Neural crest cell (in vitro differentiated cells): ENCODE data around the gene CHPF. TPM values are rescaled to one million over a fixed set of nuclear protein-coding genes. Genes with fewer than 3 reads are reported as not detected.

ENCODE experiments used
- DNase-seq: peaks from one replicate; pipeline ENCODE4 v3.0.0; 2021; ENCODE audit warnings: low read depth, mixed read lengths, low spot score
- H3K27ac Mint-ChIP-seq: one replicate; pipeline ENCODE4 v1.8.0; 2021; ENCODE audit warnings: mild to moderate bottlenecking, mixed read lengths; ENCODE audit not compliant: unreplicated experiment
- H3K27me3 Mint-ChIP-seq: 2 replicates; pipeline ENCODE4 v1.8.0; 2021; ENCODE audit warnings: low read depth, mild to moderate bottlenecking, mixed read lengths
- H3K36me3 Mint-ChIP-seq: 2 replicates; pipeline ENCODE4 v1.8.0; 2021; ENCODE audit warnings: low read depth, mild to moderate bottlenecking, mixed read lengths
- H3K4me1 Mint-ChIP-seq: 2 replicates; pipeline ENCODE4 v1.8.0; 2021; ENCODE audit warnings: mixed read lengths
- H3K4me3 Mint-ChIP-seq: one replicate; pipeline ENCODE4 v1.8.0; 2021; ENCODE audit warnings: mild to moderate bottlenecking, mixed read lengths
- H3K9me3 Mint-ChIP-seq: 2 replicates; pipeline ENCODE4 v1.8.0; 2021; ENCODE audit warnings: mixed read lengths
- total RNA-seq: library from RNA; stranded (reverse); gene quantifications from 2 replicates; pipeline ENCODE4 v1.2.1, GENCODE V29; 2021
- TF ChIP-seq, protein P1 (sequence below): fragments of 200-600 bp; sonication (generic); conservative IDR thresholded peaks from 2 replicates; pipeline ENCODE4 v1.5.0; 2021; ENCODE audit warnings: antibody characterized with exemption, mild to moderate bottlenecking

Gene CHPF
- total RNA-seq, 1 donor from 2014 or later: 30.0 TPM

DNA sequence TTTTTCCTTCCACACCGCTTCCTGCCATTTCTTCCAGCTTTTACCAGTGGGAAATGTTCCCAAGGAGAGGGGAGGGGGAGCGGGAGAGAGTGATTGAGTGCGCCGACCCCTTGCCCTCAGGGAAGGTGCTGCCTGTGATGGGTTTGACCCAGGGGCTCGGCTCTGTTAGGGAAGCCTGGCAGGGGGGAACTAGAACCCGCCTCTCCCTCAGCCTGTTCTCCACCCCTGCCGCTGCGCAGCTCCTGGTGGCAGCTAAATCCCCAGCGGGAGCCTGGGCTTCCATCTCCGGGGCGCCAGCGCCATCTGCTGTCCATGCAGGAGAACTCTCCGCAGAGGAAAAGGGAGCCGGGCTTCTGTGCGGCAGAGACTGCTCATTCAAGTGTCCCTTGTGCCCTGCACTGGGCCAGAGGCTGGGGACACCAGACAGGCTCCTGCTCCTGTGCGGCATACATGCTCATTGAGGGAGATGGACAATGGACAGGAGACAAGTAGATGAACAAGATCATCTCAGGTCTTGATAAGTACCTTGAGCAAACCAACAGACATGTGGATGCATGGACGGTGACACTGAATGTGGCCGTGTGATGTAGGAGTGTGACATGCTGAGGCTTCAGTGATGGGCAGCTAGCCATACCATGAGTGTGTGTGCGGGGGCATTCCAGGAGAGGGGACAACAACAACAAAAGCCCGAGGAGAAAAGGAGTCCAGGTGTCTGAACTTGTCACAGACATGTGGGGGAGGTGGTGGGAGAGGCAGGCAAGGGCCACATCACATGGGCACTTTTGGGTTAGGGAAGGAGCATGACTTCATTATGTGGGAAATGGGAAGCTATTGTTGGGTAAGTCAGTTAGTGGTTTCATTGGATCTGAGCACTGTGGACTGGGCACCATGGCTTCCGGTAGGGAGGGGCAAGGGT lies 13.3 kb downstream of the CHPF start:
- Mint-ChIP-seq H3K4me3 (no peak overlapping the region), H3K9me3 (no peaks in the 10 kb centered on the region), H3K4me1 (peaks cover 40% of the 10 kb centered on the region), H3K27me3 (peaks cover 53% of the 10 kb centered on the region), H3K36me3 (no peaks in the 10 kb centered on the region), H3K27ac (no peak overlapping the region)
- DNase-seq: peak; percentile 97
- TF ChIP-seq, protein P1, sequence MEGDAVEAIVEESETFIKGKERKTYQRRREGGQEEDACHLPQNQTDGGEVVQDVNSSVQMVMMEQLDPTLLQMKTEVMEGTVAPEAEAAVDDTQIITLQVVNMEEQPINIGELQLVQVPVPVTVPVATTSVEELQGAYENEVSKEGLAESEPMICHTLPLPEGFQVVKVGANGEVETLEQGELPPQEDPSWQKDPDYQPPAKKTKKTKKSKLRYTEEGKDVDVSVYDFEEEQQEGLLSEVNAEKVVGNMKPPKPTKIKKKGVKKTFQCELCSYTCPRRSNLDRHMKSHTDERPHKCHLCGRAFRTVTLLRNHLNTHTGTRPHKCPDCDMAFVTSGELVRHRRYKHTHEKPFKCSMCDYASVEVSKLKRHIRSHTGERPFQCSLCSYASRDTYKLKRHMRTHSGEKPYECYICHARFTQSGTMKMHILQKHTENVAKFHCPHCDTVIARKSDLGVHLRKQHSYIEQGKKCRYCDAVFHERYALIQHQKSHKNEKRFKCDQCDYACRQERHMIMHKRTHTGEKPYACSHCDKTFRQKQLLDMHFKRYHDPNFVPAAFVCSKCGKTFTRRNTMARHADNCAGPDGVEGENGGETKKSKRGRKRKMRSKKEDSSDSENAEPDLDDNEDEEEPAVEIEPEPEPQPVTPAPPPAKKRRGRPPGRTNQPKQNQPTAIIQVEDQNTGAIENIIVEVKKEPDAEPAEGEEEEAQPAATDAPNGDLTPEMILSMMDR: peak; percentile 97

DNA sequence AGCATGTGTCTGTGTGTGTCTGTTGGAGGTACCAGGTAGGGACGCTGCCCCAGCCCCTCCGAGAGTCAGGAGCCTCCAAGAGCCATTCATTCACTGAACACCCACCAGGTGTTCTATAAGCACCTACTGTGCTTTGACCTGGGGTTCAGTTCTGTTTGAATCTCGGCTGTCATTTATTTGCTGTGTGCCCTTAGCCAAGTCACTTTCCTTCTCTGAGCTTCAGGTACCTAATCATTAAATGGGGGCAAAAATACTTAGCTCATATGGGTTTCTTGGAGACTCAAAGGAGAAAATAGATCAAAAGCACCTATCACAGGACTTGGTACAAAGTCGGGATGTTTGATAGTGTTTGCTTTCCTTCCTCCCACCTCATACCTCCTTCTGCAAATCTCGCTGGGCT lies 16.1 kb downstream of the CHPF start:
- Mint-ChIP-seq H3K36me3 (no peaks in the 10 kb centered on the region), H3K27ac (no peak overlapping the region), H3K27me3 (peaks cover 55% of the 10 kb centered on the region), H3K4me1 (peaks cover 49% of the 10 kb centered on the region), H3K4me3 (no peak overlapping the region), H3K9me3 (no peaks in the 10 kb centered on the region)
- no peak for DNase-seq
- TF ChIP-seq, protein P1: no peak

DNA sequence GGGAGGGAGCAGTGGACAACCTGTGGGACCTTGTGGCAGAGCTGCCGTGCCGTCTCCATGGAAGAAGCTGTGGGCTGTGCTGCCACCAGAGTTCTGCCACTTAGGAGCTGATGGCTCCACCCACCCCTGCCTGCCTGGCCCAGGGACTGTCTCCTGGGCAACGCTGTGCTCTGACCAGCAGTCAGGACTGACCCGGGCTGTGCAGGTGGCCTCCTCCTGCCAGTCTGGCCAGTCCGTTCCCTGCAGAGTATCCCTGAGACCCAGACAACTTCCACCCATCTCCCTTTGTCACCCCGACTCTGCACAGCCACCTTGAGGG lies 16.6 kb downstream of the CHPF start:
- peaks cover 50% of the 10 kb centered on the region for H3K4me1 Mint-ChIP-seq
- TF ChIP-seq, protein P1: no peak
- no peaks in the 10 kb centered on the region for H3K36me3 Mint-ChIP-seq
- peaks cover 55% of the 10 kb centered on the region for H3K27me3 Mint-ChIP-seq
- no peak overlapping the region for H3K27ac Mint-ChIP-seq
- no peak overlapping the region for H3K4me3 Mint-ChIP-seq
- DNase-seq: no peak
- H3K9me3 Mint-ChIP-seq: no peaks in the 10 kb centered on the region

DNA sequence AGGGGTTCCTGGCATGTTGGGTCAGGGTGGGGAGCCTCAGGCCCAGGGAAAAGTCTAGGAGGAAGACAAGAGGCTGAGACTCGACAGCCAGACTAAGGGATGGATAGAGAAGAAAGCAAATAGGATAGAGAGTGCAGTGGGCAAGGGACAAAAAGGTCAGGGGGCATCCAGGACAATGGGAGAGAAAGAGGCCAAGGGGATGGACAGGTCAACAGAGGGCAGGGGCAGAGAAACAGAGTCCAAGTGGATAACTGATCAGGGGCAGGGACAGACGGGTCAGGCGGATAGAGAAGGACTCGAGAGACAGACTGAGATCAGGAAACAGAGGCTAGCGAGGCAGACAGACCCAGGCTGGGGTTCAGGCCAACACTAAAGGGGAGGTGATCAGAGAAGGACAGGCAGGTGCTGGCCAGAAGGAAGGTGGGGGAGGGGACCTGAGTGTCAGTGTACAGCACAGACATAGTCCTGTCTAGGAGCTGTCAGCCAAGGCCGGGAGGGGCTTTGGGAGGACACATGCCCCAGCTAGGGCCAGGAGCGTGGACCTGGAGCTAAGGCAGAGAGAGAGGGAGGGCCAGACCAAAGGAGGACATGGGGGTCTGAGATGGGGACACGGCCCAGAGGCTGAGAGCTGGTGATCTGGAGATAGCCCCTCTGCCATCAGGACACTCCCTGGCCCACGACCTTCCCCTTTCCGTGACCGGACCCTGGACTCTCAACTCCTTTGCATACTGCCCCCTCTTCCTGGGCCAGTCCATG lies 17.1 kb downstream of the CHPF start:
- peaks cover 60% of the 10 kb centered on the region for H3K27me3 Mint-ChIP-seq
- DNase-seq: no peak
- H3K4me1 Mint-ChIP-seq: peaks cover 56% of the 10 kb centered on the region
- H3K9me3 Mint-ChIP-seq: no peaks in the 10 kb centered on the region
- peak overlapping the region; percentile 88 for H3K27ac Mint-ChIP-seq
- peak overlapping the region; percentile 66 for H3K4me3 Mint-ChIP-seq
- TF ChIP-seq, protein P1: no peak
- H3K36me3 Mint-ChIP-seq: no peaks in the 10 kb centered on the region

DNA sequence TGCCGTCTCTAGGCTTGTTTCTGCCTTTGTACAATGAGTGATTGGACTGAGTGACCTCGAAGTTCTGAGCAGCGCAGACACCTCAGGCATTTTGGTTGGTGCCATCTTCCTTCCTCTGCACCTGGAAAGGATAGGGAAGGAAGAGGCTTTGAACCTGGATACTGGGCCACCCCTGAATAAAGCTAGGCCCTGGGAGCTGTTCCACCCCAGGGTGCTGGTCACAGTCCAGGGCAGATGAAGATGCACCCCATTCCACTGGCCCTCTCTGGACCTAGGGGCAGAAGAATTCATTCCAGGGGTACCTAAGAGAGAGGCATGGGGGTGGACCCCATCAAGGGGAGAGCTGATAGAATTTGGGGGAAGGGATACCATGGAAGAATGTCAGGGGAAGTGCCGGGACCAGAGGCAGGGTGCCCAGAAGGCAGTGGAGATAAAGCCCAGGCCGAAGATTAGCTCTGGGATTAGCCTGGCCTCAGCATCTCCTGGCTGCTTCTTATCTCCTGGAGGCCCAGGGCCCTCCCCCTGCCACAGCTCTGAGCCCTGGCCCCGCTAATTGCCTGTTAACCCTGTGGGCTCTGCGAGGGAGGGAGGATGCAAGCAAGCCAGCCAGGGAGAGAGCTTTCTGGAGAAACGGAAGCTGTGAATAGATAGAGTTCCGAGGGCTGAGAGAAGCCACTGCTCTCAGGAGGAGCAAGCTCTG lies 17.9 kb downstream of the CHPF start:
- Mint-ChIP-seq H3K36me3 (no peaks in the 10 kb centered on the region), H3K27me3 (peaks cover 61% of the 10 kb centered on the region), H3K4me3 (peak overlapping the region; percentile 66), H3K27ac (peak overlapping the region; percentile 88), H3K4me1 (peaks cover 61% of the 10 kb centered on the region), H3K9me3 (no peaks in the 10 kb centered on the region)
- DNase-seq: no peak
- TF ChIP-seq, protein P1: no peak
